D721Med (cell line): ENCODE measurements around the gene MUC5AC.

ENCODE experiments used
- DNase-seq: peaks from one replicate; pipeline ENCODE4 v3.0.0; 2011; ENCODE audit warnings: low spot score; ENCODE audit not compliant: insufficient read length
- FAIRE-seq: peaks from 2 replicates; lab custom pipeline; 2011; peaks lifted over from hg19 to GRCh38; lab: Jason Lieb, UNC
- CTCF ChIP-seq: IDR thresholded peaks from 2 replicates; pipeline ENCODE4 v1.5.1; 2012; ENCODE audit warnings: mild to moderate bottlenecking, control low read depth; ENCODE audit not compliant: insufficient read depth; ENCODE audit errors: missing control alignments

Gene MUC5AC

GRCh38 chr11:1165256-1166041, 7.7 kb downstream of the MUC5AC start:
- TF ChIP-seq CTCF = no peak
- DNase-seq (no peak), FAIRE-seq (no peak)

DNA sequence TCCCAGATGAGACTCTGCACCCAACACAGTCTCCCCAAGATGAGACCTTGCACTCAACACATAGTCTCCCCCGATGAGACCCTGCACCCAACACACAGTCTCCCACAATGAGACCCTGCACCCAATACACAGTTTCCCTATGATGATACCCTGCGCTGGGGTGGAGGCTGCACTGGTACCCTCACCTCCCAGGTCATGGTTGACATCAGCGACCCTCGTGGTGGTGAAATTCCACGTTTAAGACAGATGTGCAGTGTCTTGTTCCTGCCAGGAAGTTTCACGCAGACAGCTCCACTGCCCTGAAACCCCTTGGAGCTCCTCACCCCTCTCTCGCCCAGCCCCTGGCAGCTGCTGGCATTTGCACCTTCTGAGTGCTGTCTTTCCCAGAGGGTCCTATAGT, 9.5 kb downstream of the MUC5AC start:
- FAIRE-seq (no peak), DNase-seq (no peak)
- TF ChIP-seq CTCF = no peak

DNA sequence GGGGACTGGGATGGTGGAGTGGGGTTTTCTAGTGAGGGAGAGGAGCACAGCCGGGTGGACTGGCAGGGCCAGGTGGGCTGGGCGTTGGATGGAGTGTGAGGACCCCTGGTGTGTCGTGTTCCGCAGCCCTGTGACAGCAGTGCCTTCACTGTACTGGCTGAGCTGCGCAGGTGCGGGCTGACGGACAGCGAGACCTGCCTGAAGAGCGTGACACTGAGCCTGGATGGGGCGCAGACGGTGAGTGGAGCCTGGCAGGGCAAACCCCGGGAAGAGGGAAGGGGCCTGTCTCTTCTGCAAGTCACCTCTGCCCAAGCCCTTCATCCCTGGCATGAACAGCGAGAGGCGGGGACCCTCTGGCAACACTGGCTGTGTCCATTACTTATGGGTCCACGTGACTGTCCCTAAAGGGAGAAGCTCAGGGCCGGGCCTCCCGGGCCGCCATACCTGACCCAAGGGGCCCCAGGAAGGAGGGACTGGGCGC, 10.0 kb downstream of the MUC5AC start:
- DNase-seq = no peak
- TF ChIP-seq CTCF = no peak
- no peak for FAIRE-seq

GRCh38 chr11:1168256-1168655, 10.5 kb downstream of the MUC5AC start:
- no peak for DNase-seq
- no peak for FAIRE-seq
- TF ChIP-seq CTCF = no peak

DNA sequence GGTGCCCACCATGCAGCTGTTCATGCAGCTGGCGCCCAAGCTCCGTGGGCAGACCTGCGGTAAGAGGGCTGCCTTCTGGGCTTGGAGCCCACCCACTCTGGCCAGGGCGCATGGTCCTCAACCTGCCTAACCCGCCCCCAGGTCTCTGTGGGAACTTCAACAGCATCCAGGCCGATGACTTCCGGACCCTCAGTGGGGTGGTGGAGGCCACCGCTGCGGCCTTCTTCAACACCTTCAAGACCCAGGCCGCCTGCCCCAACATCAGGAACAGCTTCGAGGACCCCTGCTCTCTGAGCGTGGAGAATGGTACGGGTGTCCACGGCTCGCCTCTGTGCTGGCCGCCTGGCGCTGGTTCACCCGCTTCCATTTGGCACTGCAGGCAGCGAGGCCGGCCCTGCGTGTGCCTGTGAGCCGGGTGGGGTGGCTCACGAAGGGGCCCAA, 11.0 kb downstream of the MUC5AC start:
- DNase-seq = no peak
- no peak for TF ChIP-seq CTCF
- FAIRE-seq = no peak

- TF ChIP-seq CTCF = no peak
- no peak for DNase-seq
- FAIRE-seq = no peak
Observed at GRCh38 chr11:1171223-1171984, 13.7 kb downstream of the MUC5AC start.
